Activated CD4-positive, alpha-beta T cell treated with anti-CD3 and anti-CD28 coated beads, Interleukin-2, amount 50 U/mL, for 1 hour (primary cell): ENCODE data around the gene BMPR1A.

Experiments used
- DNase-seq: peaks from one replicate; pipeline ENCODE4 v3.0.0-alpha.2; 2020

BMPR1A gene

GRCh38 chr10:86958901-86959736, 202.7 kb downstream of the BMPR1A start:
- DNase-seq = no peak

GRCh38 chr10:86959737-86960002, 203.3 kb downstream of the BMPR1A start:
- DNase-seq = no peak

- no peak for DNase-seq
Observed at GRCh38 chr10:86960003-86960862, 203.8 kb downstream of the BMPR1A start.

- DNase-seq = no peak
Observed at GRCh38 chr10:86960863-86961434, 204.5 kb downstream of the BMPR1A start.

- no peak for DNase-seq
Observed at GRCh38 chr10:86961481-86962091, 205.2 kb downstream of the BMPR1A start.

GRCh38 chr10:86962136-86962980, 205.9 kb downstream of the BMPR1A start:
- DNase-seq = no peak

GRCh38 chr10:86962981-86963310, 206.5 kb downstream of the BMPR1A start:
- DNase-seq = no peak

GRCh38 chr10:86963341-86963919, 207.0 kb downstream of the BMPR1A start:
- DNase-seq = no peak

GRCh38 chr10:86964061-86964846, 207.8 kb downstream of the BMPR1A start:
- DNase-seq = no peak

- DNase-seq = no peak
Observed at GRCh38 chr10:86964847-86965190, 208.4 kb downstream of the BMPR1A start.

- no peak for DNase-seq
Observed at GRCh38 chr10:86965986-86966654, 209.7 kb downstream of the BMPR1A start.

GRCh38 chr10:86967481-86967941, 211.1 kb downstream of the BMPR1A start:
- DNase-seq = no peak

- peak; percentile 16 for DNase-seq
Observed at GRCh38 chr10:86968271-86968993, 212.0 kb downstream of the BMPR1A start, which contains the start of gene ADIRF. ADIRF (plus strand) TSS chr10:86968482; CDS start chr10:86968545, 63 bp downstream.

GRCh38 chr10:86968994-86969355, 212.6 kb downstream of the BMPR1A start:
- no peak for DNase-seq

GRCh38 chr10:86969421-86970041, 213.1 kb downstream of the BMPR1A start:
- no peak for DNase-seq

GRCh38 chr10:86970162-86970981, 214.0 kb downstream of the BMPR1A start:
- DNase-seq = peak; percentile 12

GRCh38 chr10:86970982-86971231, 214.5 kb downstream of the BMPR1A start:
- DNase-seq = no peak

- DNase-seq = peak; percentile 90
Observed at GRCh38 chr10:86971232-86971991, 215.0 kb downstream of the BMPR1A start.
